Caco-2 (cell line): Measurements from ENCODE around the gene SKAP1. TPM values are rescaled to one million over a fixed set of nuclear protein-coding genes. Genes with fewer than 3 reads are reported as not detected.

Source experiments
- BruUV-seq: library from RNA; stranded (reverse); fragments of 400-500 nt; replicated peaks from 2 replicates; lab custom pipeline; 2021; lab: Mats Ljungman, UMichigan
- CTCF ChIA-PET: fragments of 300-600 bp; sonication (Branson Sonifier 250); formaldehyde crosslinking; loops from one replicate; lab custom pipeline; 2022; ENCODE audit warnings: antibody characterized with exemption; lab: Charles Lee
- POLR2A ChIA-PET: fragments of 300-600 bp; sonication (Branson Sonifier 250); formaldehyde crosslinking; loops from one replicate; lab custom pipeline; 2022; ENCODE audit warnings: antibody characterized with exemption; lab: Charles Lee
- DNase-seq, 2 experiments: peaks; one replicate each; pipeline versions ENCODE4 v3.0.0 to v3.0.0-alpha.2; 2020 to 2022
- H3K27me3 ChIP-seq: replicated peaks from 2 replicates; pipeline ENCODE4 v1.6.0; 2011; ENCODE audit warnings: low read length; ENCODE audit not compliant: control insufficient read depth, insufficient read depth
- H3K36me3 ChIP-seq: 2 replicates; pipeline ENCODE4 v1.5.1; 2011; ENCODE audit warnings: low read length; ENCODE audit not compliant: control insufficient read depth, insufficient read depth
- H3K4me1 ChIP-seq: fragments of 250-450 bp; sonication (Bioruptor Pico); 2 replicates; pipeline ENCODE4 v1.5.1; 2020; ENCODE audit warnings: mild to moderate bottlenecking
- H3K4me3 ChIP-seq: 2 replicates; pipeline ENCODE4 v1.5.1; 2011; ENCODE audit warnings: low read depth, mild to moderate bottlenecking, control low read depth, low read length
- H3K9me3 ChIP-seq: fragments of 250-450 bp; sonication (Bioruptor Pico); 2 replicates; pipeline ENCODE4 v1.5.1; 2020; ENCODE audit warnings: mild to moderate bottlenecking, moderate library complexity
- H3K27ac Mint-ChIP-seq: one replicate; pipeline ENCODE4 v1.8.0; 2022; ENCODE audit warnings: mixed read lengths; ENCODE audit not compliant: unreplicated experiment
- H3K27me3 Mint-ChIP-seq: one replicate; pipeline ENCODE4 v1.8.0; 2022; ENCODE audit warnings: mixed read lengths; ENCODE audit not compliant: insufficient read depth, unreplicated experiment
- H3K36me3 Mint-ChIP-seq: one replicate; pipeline ENCODE4 v1.8.0; 2022; ENCODE audit warnings: mild to moderate bottlenecking, mixed read lengths; ENCODE audit not compliant: insufficient read depth, unreplicated experiment
- H3K4me1 Mint-ChIP-seq: one replicate; pipeline ENCODE4 v1.8.0; 2022; ENCODE audit warnings: low read depth, mixed read lengths; ENCODE audit not compliant: unreplicated experiment
- H3K4me3 Mint-ChIP-seq: one replicate; pipeline ENCODE4 v1.8.0; 2022; ENCODE audit warnings: mild to moderate bottlenecking, moderate library complexity, mixed read lengths; ENCODE audit not compliant: unreplicated experiment
- H3K9me3 Mint-ChIP-seq: one replicate; pipeline ENCODE4 v1.8.0; 2022; ENCODE audit warnings: mixed read lengths; ENCODE audit not compliant: unreplicated experiment
- CTCF ChIP-seq, 2 experiments: fragments of 200-600 bp in 1 of 2; IDR thresholded peaks; 1 replicate in 1 of 2; 2 replicates in 1 of 2; pipeline versions ENCODE4 v1.5.1 to v1.8.0; 2011 to 2022; ENCODE audit warnings: antibody characterized with exemption in 1 of 2, control low read depth in 1 of 2, inconsistent platforms in 1 of 2, low read depth in 1 of 2, low read length in 1 of 2, mild to moderate bottlenecking in 1 of 2, moderate library complexity in 1 of 2; ENCODE audit not compliant: insufficient read depth in 1 of 2, severe bottlenecking in 1 of 2, unreplicated experiment in 1 of 2
- intact Hi-C: fragments of 100-400 bp; cut with micrococcal nuclease; formaldehyde crosslinking; loops from one replicate; pipeline ENCODE4 v1.10.0; 2022; ENCODE audit not compliant: unreplicated experiment
- total RNA-seq: library from RNA; stranded (reverse); gene quantifications from 2 replicates; pipeline ENCODE4 v1.2.3, GENCODE V29; 2022

Gene SKAP1
- total RNA-seq, 1 experiment from 2014 or later, result 0.70 TPM

- Histone ChIP-seq H3K9me3 (no peaks in the 10 kb centered on the region), H3K4me3 (no peak overlapping the region), H3K4me1 (peaks cover 35% of the 10 kb centered on the region), H3K36me3 (no peaks in the 10 kb centered on the region), H3K27me3 (no peaks in the 10 kb centered on the region)
- H3K4me1 Mint-ChIP-seq, result peaks cover 45% of the 10 kb centered on the region
- no peaks in the 10 kb centered on the region for H3K27me3 Mint-ChIP-seq
- intact Hi-C loops, result no loop called here
- POLR2A ChIA-PET, result interaction anchor here (0.6 kb wide), 1 partner anchor 161 kb away, joined by 4 read pairs; no protein-coding TSS in a partner anchor
- CTCF ChIA-PET, result interaction anchor here (0.6 kb wide), 1 partner anchor 212 kb away, joined by 7 read pairs; no protein-coding TSS in a partner anchor
- BruUV-seq, result no TSS peak
- H3K27ac Mint-ChIP-seq, result peak overlapping the region; percentile 1
- no peak overlapping the region for H3K4me3 Mint-ChIP-seq
- no peaks in the 10 kb centered on the region for H3K36me3 Mint-ChIP-seq
- peak; percentile 70 to 78 for DNase-seq
- no peaks in the 10 kb centered on the region for H3K9me3 Mint-ChIP-seq
- TF ChIP-seq CTCF (IDR thresholded peaks at IDR 0.05; ENCODE audit: insufficient read depth in 1 of 2, low read depth in 1 of 2, low read length in 1 of 2, severe bottlenecking in 1 of 2, unreplicated experiment in 1 of 2), result no peak
Observed at GRCh38 chr17:48160177-48161081, 269.6 kb downstream of the SKAP1 start.

GRCh38 chr17:48159232-48159631 lies 270.8 kb downstream of the SKAP1 start:
- no peak overlapping the region for H3K4me3 Mint-ChIP-seq
- Histone ChIP-seq H3K36me3 (no peaks in the 10 kb centered on the region), H3K4me1 (peaks cover 40% of the 10 kb centered on the region), H3K4me3 (no peak overlapping the region), H3K9me3 (no peaks in the 10 kb centered on the region), H3K27me3 (no peaks in the 10 kb centered on the region)
- TF ChIP-seq CTCF (IDR thresholded peaks at IDR 0.05; ENCODE audit: insufficient read depth in 1 of 2, low read depth in 1 of 2, low read length in 1 of 2, severe bottlenecking in 1 of 2, unreplicated experiment in 1 of 2), result no peak
- intact Hi-C loops, result loop anchor here (10.0 kb wide), 1 partner anchor 176 kb away; no protein-coding TSS in a partner anchor
- peaks cover 48% of the 10 kb centered on the region for H3K4me1 Mint-ChIP-seq
- no peaks in the 10 kb centered on the region for H3K27me3 Mint-ChIP-seq
- no TSS peak for BruUV-seq
- POLR2A ChIA-PET, result no interaction called here
- H3K27ac Mint-ChIP-seq, result no peak overlapping the region
- H3K36me3 Mint-ChIP-seq, result no peaks in the 10 kb centered on the region
- CTCF ChIA-PET, result interaction anchor here (0.6 to 1.1 kb wide), 5 partner anchors 25 to 455 kb away, joined by 3 to 4 read pairs (median 3); partner anchors contain the start of gene SNX11
- DNase-seq, result no peak
- H3K9me3 Mint-ChIP-seq, result no peaks in the 10 kb centered on the region

- CTCF ChIA-PET, result interaction anchor here (0.9 to 1.2 kb wide), 3 partner anchors 109 to 463 kb away, joined by 3 read pairs; no protein-coding TSS in a partner anchor
- no TSS peak for BruUV-seq
Observed at GRCh38 chr17:48155889-48156611, 274.0 kb downstream of the SKAP1 start.

More at GRCh38 chr17:48155889-48156611, 274.0 kb downstream of the SKAP1 start:
- H3K36me3 Mint-ChIP-seq, result no peaks in the 10 kb centered on the region
- H3K4me3 Mint-ChIP-seq, result no peak overlapping the region
- intact Hi-C loops, result loop anchor here (10.0 kb wide), 1 partner anchor 179 kb away; no protein-coding TSS in a partner anchor
- Histone ChIP-seq H3K36me3 (no peaks in the 10 kb centered on the region), H3K27me3 (no peaks in the 10 kb centered on the region), H3K4me3 (no peak overlapping the region), H3K4me1 (peaks cover 24% of the 10 kb centered on the region), H3K9me3 (no peaks in the 10 kb centered on the region)
- POLR2A ChIA-PET, result no interaction called here
- no peak overlapping the region for H3K27ac Mint-ChIP-seq
- DNase-seq, result no peak
- no peaks in the 10 kb centered on the region for H3K9me3 Mint-ChIP-seq
- H3K27me3 Mint-ChIP-seq, result peaks cover 3% of the 10 kb centered on the region
- peaks cover 34% of the 10 kb centered on the region for H3K4me1 Mint-ChIP-seq
- TF ChIP-seq CTCF (IDR thresholded peaks at IDR 0.05; ENCODE audit: insufficient read depth in 1 of 2, low read depth in 1 of 2, low read length in 1 of 2, severe bottlenecking in 1 of 2, unreplicated experiment in 1 of 2), result no peak
